B cell (primary cell): ENCODE results near the gene DRC7. TPM values are rescaled to one million over a fixed set of nuclear protein-coding genes. Genes with fewer than 3 reads are reported as not detected.

Experiments
- ATAC-seq: fragments of 200-7000 bp; cut with Tn5 transposase; one replicate; pipeline ENCODE4 v1.10.0; 2021; ENCODE audit warnings: low read depth, mild to moderate bottlenecking, moderate number of reproducible peaks, moderate library complexity
- CTCF ChIA-PET: fragments of 350-600 bp; sonication (Branson Sonifier 250); formaldehyde crosslinking; loops from one replicate; lab custom pipeline; 2021; ENCODE audit warnings: antibody characterized with exemption, inconsistent platforms; lab: Charles Lee
- POLR2A ChIA-PET: fragments of 350-600 bp; sonication (Branson Sonifier 250); formaldehyde crosslinking; loops from one replicate; lab custom pipeline; 2021; ENCODE audit warnings: antibody characterized with exemption; lab: Charles Lee
- DNase-seq: peaks from one replicate; pipeline ENCODE4 v3.0.0; 2013
- H2AFZ ChIP-seq: 2 replicates; pipeline ENCODE4 v1.6.1; 2012; ENCODE audit warnings: mild to moderate bottlenecking, low read depth, low read length; ENCODE audit not compliant: insufficient read depth, poor library complexity, severe bottlenecking
- H3K27ac ChIP-seq, 2 donors: 1 replicate in 1 of 2; 2 replicates in 1 of 2; pipeline ENCODE4 v1.5.1; 2012 to 2013; ENCODE audit warnings: low read length in 2 of 2, mild to moderate bottlenecking in 2 of 2, moderate library complexity in 1 of 2
- H3K27me3 ChIP-seq, 4 experiments: fragments of 200-600 bp in 1 of 4; sonication (generic) in 1 of 4; replicated peaks in 1 of 4; 1 replicate in 2 of 4; 2 replicates in 2 of 4; pipeline versions ENCODE4 v1.6.1 to v1.7.0; 2013 to 2016; ENCODE audit warnings: low read length in 3 of 4, mild to moderate bottlenecking in 2 of 4, mixed read lengths in 1 of 4, moderate library complexity in 1 of 4; ENCODE audit not compliant: insufficient read depth in 4 of 4, control insufficient read depth in 3 of 4; ENCODE audit errors: control extremely low read depth in 1 of 4
- H3K36me3 ChIP-seq, 2 experiments: replicated peaks in 1 of 2; 1 replicate in 1 of 2; 2 replicates in 1 of 2; pipeline versions ENCODE4 v1.6.1 to v1.7.1; 2013; ENCODE audit warnings: low read length in 1 of 2; ENCODE audit not compliant: insufficient read depth in 2 of 2, control insufficient read depth in 1 of 2; ENCODE audit errors: control extremely low read depth in 1 of 2, extremely low read depth in 1 of 2
- H3K4me1 ChIP-seq, 2 donors: fragments of 200-600 bp in 1 of 2; sonication (generic) in 1 of 2; 1 replicate in 1 of 2; 2 replicates in 1 of 2; pipeline versions ENCODE4 v1.5.1 to v1.6.1; 2013 to 2017; ENCODE audit warnings: low read length in 2 of 2; ENCODE audit not compliant: control insufficient read depth in 2 of 2, insufficient read depth in 2 of 2
- H3K4me2 ChIP-seq: replicated peaks from 2 replicates; pipeline ENCODE3; 2012; ENCODE audit warnings: mild to moderate bottlenecking, low read depth, low read length; ENCODE audit not compliant: poor library complexity, severe bottlenecking
- H3K4me3 ChIP-seq, 5 experiments: fragments of 200-600 bp in 1 of 5; sonication (generic) in 1 of 5; 1 replicate in 3 of 5; 2 replicates in 2 of 5; pipeline versions ENCODE4 v1.5.1 to v1.7.0; 2011 to 2016; ENCODE audit warnings: low read length in 4 of 5, mild to moderate bottlenecking in 4 of 5, low read depth in 2 of 5, control low read depth in 1 of 5, moderate library complexity in 1 of 5; ENCODE audit not compliant: insufficient read depth in 1 of 5; ENCODE audit errors: control extremely low read depth in 1 of 5, extremely low read depth in 1 of 5
- H3K79me2 ChIP-seq: fragments of 200-600 bp; sonication (generic); one replicate; pipeline ENCODE4 v1.6.0; 2016; ENCODE audit warnings: low read length; ENCODE audit not compliant: control insufficient read depth, insufficient read depth
- H3K9ac ChIP-seq: fragments of 200-600 bp; sonication (generic); 2 replicates; pipeline ENCODE4 v1.6.1; 2017; ENCODE audit warnings: mild to moderate bottlenecking, low read length, moderate library complexity
- H3K9me3 ChIP-seq, 3 donors: one replicate each; pipeline versions ENCODE4 v1.6.1 to v1.7.1; 2013; ENCODE audit warnings: low read length in 2 of 3; ENCODE audit not compliant: control insufficient read depth in 2 of 3, insufficient read depth in 1 of 3; ENCODE audit errors: control extremely low read depth in 1 of 3
- H4K20me1 ChIP-seq: 2 replicates; pipeline ENCODE4 v1.6.0; 2012; ENCODE audit warnings: mild to moderate bottlenecking, low read length; ENCODE audit not compliant: insufficient read depth, control insufficient read depth, poor library complexity, severe bottlenecking
- H3K27ac Mint-ChIP-seq: one replicate; pipeline ENCODE4 v1.8.0; 2021; ENCODE audit warnings: mixed read lengths
- H3K27me3 Mint-ChIP-seq: one replicate; pipeline ENCODE4 v1.8.0; 2021; ENCODE audit warnings: mixed read lengths
- H3K4me1 Mint-ChIP-seq: one replicate; pipeline ENCODE4 v1.8.0; 2021; ENCODE audit warnings: mixed read lengths
- H3K4me3 Mint-ChIP-seq: one replicate; pipeline ENCODE4 v1.8.0; 2021; ENCODE audit warnings: mixed read lengths
- H3K9me3 Mint-ChIP-seq: one replicate; pipeline ENCODE4 v1.8.0; 2022; ENCODE audit warnings: mixed read lengths; ENCODE audit not compliant: insufficient read depth
- CTCF ChIP-seq: fragments of 200-600 bp; IDR thresholded peaks from one replicate; pipeline ENCODE4 v1.8.0; 2022; ENCODE audit warnings: antibody characterized with exemption, mild to moderate bottlenecking
- EZH2 ChIP-seq: IDR thresholded peaks from 2 replicates; pipeline ENCODE4 v1.6.1; 2012; ENCODE audit warnings: borderline replicate concordance, low read depth, mild to moderate bottlenecking, moderate library complexity, low read length; ENCODE audit not compliant: insufficient read depth, poor library complexity, severe bottlenecking
- WGBS: methylation state at CpG from one replicate; pipeline ENCODE4 v1.1.5; 2013; ENCODE audit warnings: missing lambda C conversion rate; ENCODE audit not compliant: insufficient coverage; 5-methylcytosine and 5-hydroxymethylcytosine counted together
- intact Hi-C: fragments of 100-400 bp; cut with micrococcal nuclease; formaldehyde crosslinking; loops from one replicate; pipeline ENCODE4 v1.10.0; 2022
- polyA plus RNA-seq: library from polyadenylated mRNA; depleted of rRNA; stranded (reverse); fragments of >200 nt; gene quantifications from 2 replicates; pipeline ENCODE4 v1.2.3, GENCODE V29; 2012
- total RNA-seq, 2 donors: library from RNA; stranded (reverse); fragments of 120-200 nt in 1 of 2; gene quantifications; 1 replicate in 1 of 2; 2 replicates in 1 of 2; pipeline versions ENCODE4 v1.2.3 to v1.2.4, GENCODE V29; 2013 to 2022

The DRC7 gene
- total and polyA plus RNA-seq, 2 donors (not counting 1 experiment from before 2014, with no cell fraction given) = 0.12 to 0.22 TPM

- ATAC-seq (no peak), DNase-seq (no peak)
- H3K9me3 Mint-ChIP-seq = no peaks in the 10 kb centered on the region
- no peak overlapping the region for H3K27ac Mint-ChIP-seq
- H3K27ac ChIP-seq = no peak overlapping the region
- no peaks in the 10 kb centered on the region for H3K9me3 ChIP-seq
- H3K4me1 Mint-ChIP-seq = no peaks in the 10 kb centered on the region
- H3K36me3 ChIP-seq = peaks cover 0 to 3% of the 10 kb centered on the region in 2 experiments
- no peaks in the 10 kb centered on the region for H4K20me1 ChIP-seq
- no peaks in the 10 kb centered on the region for H3K79me2 ChIP-seq
- no peaks in the 10 kb centered on the region for H3K27me3 ChIP-seq
- intact Hi-C loops = loop anchor here (1.0 kb wide), 1 partner anchor 23 kb away; the partner anchor contains the start of gene KATNB1
- no peak overlapping the region for H2AFZ ChIP-seq
- ChIA-PET POLR2A (no interaction called here), CTCF (interaction anchor here (1.0 kb wide), 1 partner anchor 8 kb away, joined by 4 read pairs; no protein-coding TSS in a partner anchor)
- TF ChIP-seq CTCF (no peak), EZH2 (no peak)
- no peak overlapping the region for H3K4me3 ChIP-seq
- peaks cover 0 to 3% of the 10 kb centered on the region in 2 donors for H3K4me1 ChIP-seq
- H3K9ac ChIP-seq = no peak overlapping the region
- H3K4me2 ChIP-seq = no peak overlapping the region
- H3K4me3 Mint-ChIP-seq = no peak overlapping the region
- no peaks in the 10 kb centered on the region for H3K27me3 Mint-ChIP-seq
- 99% methylated on average over 5 of the region's 7 CpGs for WGBS
Measured at GRCh38 chr16:57757883-57758282, 63.3 kb downstream of the DRC7 start.

- Mint-ChIP-seq H3K4me1 (no peaks in the 10 kb centered on the region), H3K9me3 (no peaks in the 10 kb centered on the region), H3K4me3 (no peak overlapping the region), H3K27me3 (no peaks in the 10 kb centered on the region), H3K27ac (no peak overlapping the region)
- Histone ChIP-seq H3K4me2 (no peak overlapping the region), H3K9ac (no peak overlapping the region), H3K27me3 (no peaks in the 10 kb centered on the region), H3K36me3 (peaks cover 0 to 3% of the 10 kb centered on the region in 2 experiments), H2AFZ (no peak overlapping the region), H3K27ac (no peak overlapping the region), H3K79me2 (no peaks in the 10 kb centered on the region), H3K4me1 (peaks cover 0 to 3% of the 10 kb centered on the region in 2 donors), H4K20me1 (no peaks in the 10 kb centered on the region), H3K9me3 (no peaks in the 10 kb centered on the region), H3K4me3 (no peak overlapping the region)
- WGBS = 91% methylated on average over 31 of the region's 33 CpGs
- CTCF ChIA-PET = no interaction called here
- ATAC-seq = no peak
- intact Hi-C loops = no loop called here
- DNase-seq = no peak
- TF ChIP-seq CTCF (no peak), EZH2 (no peak)
- POLR2A ChIA-PET = no interaction called here
Measured at GRCh38 chr16:57758331-57759117, 63.9 kb downstream of the DRC7 start.
